HCT116 (cell line): ENCODE data around the gene TRPM8. TPM values are rescaled to one million over a fixed set of nuclear protein-coding genes. Genes with fewer than 3 reads are reported as not detected.

Source experiments
- ATAC-seq: fragments of 200-7000 bp; cut with Tn5 transposase; 2 replicates; pipeline ENCODE4 v1.9.1; 2020; ENCODE audit warnings: mild to moderate bottlenecking, moderate library complexity
- BruUV-seq: library from RNA; stranded (reverse); fragments of 400-500 nt; replicated peaks from 2 replicates; lab custom pipeline; 2021; lab: Mats Ljungman, UMichigan
- CTCF ChIA-PET: fragments of 300-600 bp; sonication (Branson Sonifier 250); formaldehyde crosslinking; loops from one replicate; lab custom pipeline; 2021; ENCODE audit warnings: antibody characterized with exemption; lab: Charles Lee
- POLR2A ChIA-PET: fragments of 300-600, 350-600 bp; sonication (Branson Sonifier 250); formaldehyde crosslinking; loops from one replicate; lab custom pipeline; 2021; ENCODE audit warnings: antibody characterized with exemption; lab: Charles Lee
- RAD21 ChIA-PET, 2 experiments: fragments of 300-600 bp; sonication (Branson Sonifier 250); formaldehyde crosslinking; loops; one replicate each; lab custom pipeline; 2023; ENCODE audit warnings: low total read pairs in 2 of 2; ENCODE audit not compliant: uncharacterized antibody in 2 of 2, unreplicated experiment in 2 of 2, low non-redundant PET in 1 of 2; lab: Charles Lee
- DNase-seq: peaks from one replicate; pipeline ENCODE4 v3.0.0-alpha.2; 2010; ENCODE audit warnings: low read depth, low spot score
- H2AFZ ChIP-seq: fragments of 200-600 bp; shearing (Covaris generic), sonication (generic); 2 replicates; pipeline ENCODE4 v1.6.1; 2017; ENCODE audit warnings: low read depth, mixed run types, mixed read lengths, antibody characterized with exemption, low read length; ENCODE audit not compliant: poor library complexity, severe bottlenecking
- H3K27ac ChIP-seq: 2 replicates; pipeline ENCODE4 v1.5.1; 2012; ENCODE audit warnings: low read depth, low read length
- H3K27me3 ChIP-seq: fragments of 200-600 bp; sonication (generic); 2 replicates; pipeline ENCODE4 v1.6.1; 2016; ENCODE audit warnings: mixed run types, low read length, mixed read lengths; ENCODE audit not compliant: insufficient read depth
- H3K36me3 ChIP-seq, 2 experiments: fragments of 200-500 bp in 1 of 2; fragments of 200-600 bp in 1 of 2; sonication (Bioruptor generic) in 1 of 2; sonication (generic) in 1 of 2; 2 replicates each; pipeline versions ENCODE4 v1.5.1 to v1.6.1; 2014 to 2016; ENCODE audit warnings: low read length in 2 of 2, inconsistent platforms in 1 of 2, mixed read lengths in 1 of 2, mixed run types in 1 of 2; ENCODE audit not compliant: insufficient read depth in 2 of 2, control insufficient read depth in 1 of 2
- H3K4me1 ChIP-seq, 2 experiments: fragments of 200-600 bp in 1 of 2; sonication (generic) in 1 of 2; 2 replicates each; pipeline versions ENCODE4 v1.5.1 to v1.6.1; 2012 to 2017; ENCODE audit warnings: low read length in 2 of 2, inconsistent platforms in 1 of 2, mild to moderate bottlenecking in 1 of 2, mixed read lengths in 1 of 2, mixed run types in 1 of 2, moderate library complexity in 1 of 2; ENCODE audit not compliant: insufficient read depth in 2 of 2, control insufficient read depth in 1 of 2
- H3K4me2 ChIP-seq: fragments of 200-600 bp; sonication (generic); 2 replicates; pipeline ENCODE4 v1.6.1; 2017; ENCODE audit warnings: mixed run types, low read length, mixed read lengths
- H3K4me3 ChIP-seq, 2 experiments: fragments of 200-600 bp in 1 of 2; sonication (generic) in 1 of 2; replicated peaks in 1 of 2; 2 replicates each; pipeline ENCODE4 v1.5.1; 2011 to 2016; ENCODE audit warnings: low read length in 2 of 2, control low read depth in 1 of 2, low read depth in 1 of 2, mild to moderate bottlenecking in 1 of 2, mixed read lengths in 1 of 2, mixed run types in 1 of 2
- H3K79me2 ChIP-seq: fragments of 200-600 bp; sonication (generic); 2 replicates; pipeline ENCODE4 v1.6.1; 2017; ENCODE audit warnings: mild to moderate bottlenecking, mixed run types, low read length, moderate library complexity, mixed read lengths; ENCODE audit not compliant: insufficient read depth
- H3K9ac ChIP-seq: fragments of 200-600 bp; sonication (generic); 2 replicates; pipeline ENCODE4 v1.6.1; 2016; ENCODE audit warnings: low read length, mixed read lengths
- H3K9me2 ChIP-seq: fragments of 200-600 bp; sonication (generic), shearing (Covaris generic); 2 replicates; pipeline ENCODE4 v1.6.1; 2017; ENCODE audit warnings: mixed run types, mild to moderate bottlenecking, moderate library complexity; ENCODE audit not compliant: insufficient read depth
- H3K9me3 ChIP-seq, 2 experiments: fragments of 200-500 bp in 1 of 2; fragments of 200-600 bp in 1 of 2; sonication (Bioruptor generic) in 1 of 2; sonication (generic) in 1 of 2; 2 replicates each; pipeline ENCODE4 v1.6.1; 2014 to 2017; ENCODE audit warnings: low read length in 2 of 2, mixed read lengths in 2 of 2, inconsistent platforms in 1 of 2, low read depth in 1 of 2, mild to moderate bottlenecking in 1 of 2, mixed run types in 1 of 2, moderate library complexity in 1 of 2; ENCODE audit not compliant: control insufficient read depth in 1 of 2, insufficient read depth in 1 of 2
- H4K20me1 ChIP-seq: fragments of 200-600 bp; sonication (generic), shearing (Covaris generic); 2 replicates; pipeline ENCODE4 v1.6.1; 2017; ENCODE audit warnings: mixed run types, mild to moderate bottlenecking, moderate library complexity; ENCODE audit not compliant: insufficient read depth
- ATF3 ChIP-seq: IDR thresholded peaks from 2 replicates; pipeline ENCODE4 v1.6.1; 2012
- CBX3 ChIP-seq: IDR thresholded peaks from 2 replicates; pipeline ENCODE4 v1.6.1; 2012; ENCODE audit warnings: low read depth
- CEBPB ChIP-seq: IDR thresholded peaks from 2 replicates; pipeline ENCODE4 v1.6.1; 2012; ENCODE audit warnings: low read depth
- EGR1 ChIP-seq: IDR thresholded peaks from 2 replicates; pipeline ENCODE4 v1.6.1; 2012; ENCODE audit warnings: low read depth
- ELF1 ChIP-seq: IDR thresholded peaks from 2 replicates; pipeline ENCODE4 v1.6.1; 2012; ENCODE audit warnings: low read depth, borderline replicate concordance
- EZH2 ChIP-seq: fragments of 200-600 bp; sonication (generic); IDR thresholded peaks from 2 replicates; pipeline ENCODE4 v1.6.1; 2017; ENCODE audit warnings: antibody characterized with exemption, mixed run types
- FOSL1 ChIP-seq: IDR thresholded peaks from 2 replicates; pipeline ENCODE4 v1.6.1; 2012; ENCODE audit warnings: low read depth
- MAX ChIP-seq: IDR thresholded peaks from 2 replicates; pipeline ENCODE4 v1.6.1; 2012
- POLR2AphosphoS5 ChIP-seq: IDR thresholded peaks from 2 replicates; pipeline ENCODE4 v1.6.1; 2011; ENCODE audit warnings: mild to moderate bottlenecking, low read depth, low read length, moderate library complexity
- REST ChIP-seq: IDR thresholded peaks from 2 replicates; pipeline ENCODE4 v1.6.1; 2012; ENCODE audit warnings: low read depth
- SIN3A ChIP-seq: IDR thresholded peaks from 2 replicates; pipeline ENCODE4 v1.6.1; 2012; ENCODE audit warnings: low read depth
- SP1 ChIP-seq: IDR thresholded peaks from 2 replicates; pipeline ENCODE4 v1.6.1; 2012; ENCODE audit warnings: low read depth
- YY1 ChIP-seq: IDR thresholded peaks from 2 replicates; pipeline ENCODE4 v1.6.1; 2011; ENCODE audit warnings: low read length, low read depth, moderate library complexity, mild to moderate bottlenecking; ENCODE audit not compliant: insufficient replicate concordance; ENCODE audit errors: extremely low read depth
- ZFX ChIP-seq: fragments of 450-650 bp; IDR thresholded peaks from 2 replicates; pipeline ENCODE4 v1.6.1; 2017
- intact Hi-C: fragments of 100-400 bp; cut with micrococcal nuclease; formaldehyde crosslinking; loops from 2 replicates; pipeline ENCODE4 v1.10.0; 2022
- total RNA-seq: library from RNA; stranded (reverse); gene quantifications from one replicate; pipeline ENCODE4 v1.2.1, GENCODE V29; 2021; ENCODE audit not compliant: unreplicated experiment

TRPM8 gene
- total RNA-seq, 1 experiment from 2014 or later = 0.39 TPM

- TF ChIP-seq POLR2AphosphoS5 = no peak
- no peak for TF ChIP-seq ATF3
- no peak for TF ChIP-seq CBX3
Observed at GRCh38 chr2:233953087-233953801, 36.1 kb downstream of the TRPM8 start (continued).

GRCh38 chr2:233960203-233960602, 43.0 kb downstream of the TRPM8 start:
- H2AFZ ChIP-seq = no peak overlapping the region
- no peaks in the 10 kb centered on the region; the same call in 1 of the 2 replicates for H3K27me3 ChIP-seq
- H3K9me3 ChIP-seq = no peaks in the 10 kb centered on the region
- ATAC-seq (no peak), DNase-seq (no peak)
- TF ChIP-seq ZFX (no peak), SP1 (no peak), MAX (no peak), REST (no peak), POLR2AphosphoS5 (no peak), YY1 (no peak), FOSL1 (no peak), ELF1 (no peak), CEBPB (no peak), EZH2 (no peak), SIN3A (no peak), ATF3 (no peak), EGR1 (no peak)
- no peaks in the 10 kb centered on the region for H3K79me2 ChIP-seq
- CTCF ChIA-PET = no interaction called here
- H3K27ac ChIP-seq = no peak overlapping the region
- no peak overlapping the region for H3K4me2 ChIP-seq
- H3K9me2 ChIP-seq = no peaks in the 10 kb centered on the region
- H3K4me1 ChIP-seq = no peaks in the 10 kb centered on the region
- BruUV-seq = no TSS peak
- intact Hi-C loops = no loop called here
- no peak overlapping the region for H3K4me3 ChIP-seq
- RAD21 ChIA-PET = no interaction called here
- POLR2A ChIA-PET = no interaction called here
- H3K9ac ChIP-seq = no peak overlapping the region
- no peaks in the 10 kb centered on the region for H3K36me3 ChIP-seq
- H4K20me1 ChIP-seq = no peaks in the 10 kb centered on the region
